PC-3 (cell line): ENCODE measurements around the gene CREM.

Source experiments
- CTCF ChIP-seq: fragments of 300-600 bp; sonication (generic); conservative IDR thresholded peaks from 2 replicates; pipeline ENCODE4 v1.5.1; 2017; ENCODE audit warnings: antibody characterized with exemption, low read depth, mild to moderate bottlenecking, low read length
- EZH2 ChIP-seq: fragments of 300-600 bp; sonication (generic); IDR thresholded peaks from one replicate; pipeline ENCODE4 v1.6.1; 2017; ENCODE audit warnings: antibody characterized with exemption, mild to moderate bottlenecking, low read length; ENCODE audit not compliant: unreplicated experiment
- EZH2phosphoT487 ChIP-seq: fragments of 300-600 bp; sonication (generic); IDR thresholded peaks from 2 replicates; pipeline ENCODE4 v1.6.1; 2018; ENCODE audit warnings: mild to moderate bottlenecking, antibody characterized with exemption, low read length, borderline replicate concordance

DNA sequence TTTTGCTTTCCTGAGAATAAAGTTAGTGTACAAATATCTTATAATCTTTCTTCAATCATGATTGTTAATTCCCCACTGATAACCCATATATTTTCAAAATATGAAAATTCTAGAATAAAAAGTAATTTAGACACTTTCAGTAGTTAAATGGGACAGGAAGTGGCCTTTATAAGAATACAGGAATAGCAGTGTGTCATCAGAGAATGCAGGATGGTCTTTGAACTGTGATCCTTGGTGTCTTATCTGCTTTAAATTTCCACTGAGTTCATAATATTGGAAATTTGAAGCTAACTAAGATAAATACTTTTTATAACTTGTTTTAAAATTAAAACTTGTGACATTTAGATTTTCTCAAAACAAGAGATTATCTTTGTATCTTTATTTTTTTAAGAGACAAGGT is 75.4 kb downstream of the CREM start:
- TF ChIP-seq CTCF (no peak), EZH2phosphoT487 (no peak), EZH2 (no peak)
